Fibroblast of skin of abdomen (primary cell): ENCODE results near the gene MAT1A.

Experiments used
- DNase-seq: peaks from one replicate; pipeline ENCODE4 v3.0.0-alpha.2; 2013

Gene MAT1A

GRCh38 chr10:80281784-80282765, 7.4 kb downstream of the MAT1A start:
- DNase-seq = no peak

- no peak for DNase-seq
Measured at GRCh38 chr10:80281292-80281691, 8.2 kb downstream of the MAT1A start.

GRCh38 chr10:80280071-80280800, 9.2 kb downstream of the MAT1A start:
- DNase-seq = no peak

- DNase-seq = no peak
Measured at GRCh38 chr10:80279146-80279545, 10.3 kb downstream of the MAT1A start.

GRCh38 chr10:80278480-80278879, 11.0 kb downstream of the MAT1A start:
- no peak for DNase-seq

GRCh38 chr10:80277567-80278250, 11.7 kb downstream of the MAT1A start:
- DNase-seq = no peak

GRCh38 chr10:80277016-80277415, 12.4 kb downstream of the MAT1A start:
- no peak for DNase-seq

GRCh38 chr10:80276335-80276734, 13.1 kb downstream of the MAT1A start:
- no peak for DNase-seq

- DNase-seq = no peak
Measured at GRCh38 chr10:80275756-80276155, 13.7 kb downstream of the MAT1A start.

- no peak for DNase-seq
Measured at GRCh38 chr10:80275135-80275498, 14.3 kb downstream of the MAT1A start.

- no peak for DNase-seq
Measured at GRCh38 chr10:80274396-80275134, 14.9 kb downstream of the MAT1A start.

- DNase-seq = no peak
Measured at GRCh38 chr10:80273523-80274170, 15.8 kb downstream of the MAT1A start.

GRCh38 chr10:80272793-80273522, 16.5 kb downstream of the MAT1A start:
- no peak for DNase-seq

- no peak for DNase-seq
Measured at GRCh38 chr10:80271416-80271815, 18.0 kb downstream of the MAT1A start.

- no peak for DNase-seq
Measured at GRCh38 chr10:80270887-80271286, 18.6 kb downstream of the MAT1A start.

GRCh38 chr10:80268938-80269588, 20.4 kb downstream of the MAT1A start:
- DNase-seq = no peak

- DNase-seq = peak; percentile 6
Measured at GRCh38 chr10:80268266-80268665, 21.2 kb downstream of the MAT1A start.

- DNase-seq = no peak
Measured at GRCh38 chr10:80266513-80266863, 23.0 kb downstream of the MAT1A start.

GRCh38 chr10:80265740-80266512, 23.5 kb downstream of the MAT1A start:
- DNase-seq = no peak
